ENCODE results near the gene GPC4. TPM values are rescaled to one million over a fixed set of nuclear protein-coding genes. Genes with fewer than 3 reads are reported as not detected.

GPC4 gene
- total RNA-seq (2021) (4.4 and 4.7 TPM in 2 replicates), Bru-seq, nascent RNA (percentile 39 among the genes with signal in this experiment), BruChase-seq, experiment 1, labeled RNA remaining after a 2-hour chase (percentile 31 among the genes with signal in this experiment), BruChase-seq, experiment 2, labeled RNA remaining after a 6-hour chase (percentile 39 among the genes with signal in this experiment)
- long read RNA-seq, full-length matches to known transcripts = 11 of 13 reads
- long read RNA-seq, partial matches to known transcripts = 0 of 13 reads
- long read RNA-seq, other reads (novel, unspliced or antisense) = 2 of 13 reads

GRCh38 chrX:133415276-133416105 is at the start of gene GPC4:
Gene GPC4 (minus strand): TSS chrX:133415489. CDS start chrX:133414965, 524 bp downstream.
- Histone ChIP-seq H4K20me1 (ENCODE audit: insufficient read depth) (no peaks in the 10 kb centered on the region), H3K9me3 (ENCODE audit: insufficient read depth, low read depth) (0 out of 2 replicates have a peak, but pooled peaks cover 3% of the 10 kb centered on the region), H3K4me1 (replicated peaks; ENCODE audit: insufficient read depth) (peaks cover 5% of the 10 kb centered on the region; the same call in 1 of the 2 replicates), H3F3A (ENCODE audit: insufficient read depth, low read depth) (no peaks in the 10 kb centered on the region), H3K27me3 (ENCODE audit: insufficient read depth, low read depth) (peaks cover 32% of the 10 kb centered on the region), H3K4me2 (peak within 1 kb of the TSS; percentile 98), H3K36me3 (ENCODE audit: low read depth) (no peaks in the 10 kb centered on the region), H2AFZ (peak within 1 kb of the TSS; percentile 81), H3K4me3 (peak within 1 kb of the TSS; percentile 76), H3K79me2 (ENCODE audit: low read depth) (no peaks in the 10 kb centered on the region), H3K9me2 (ENCODE audit: insufficient read depth) (no peaks in the 10 kb centered on the region), H3K27ac (no peak within 1 kb of the TSS)
- intact Hi-C loops (cut with micrococcal nuclease; ENCODE audit: unreplicated experiment) = loop anchor here (1.0 to 10.0 kb wide), 2 partner anchors 30 to 249 kb away; no protein-coding TSS in a partner anchor
- DNase-seq = peak in 1 of 2 experiments; percentile 49
- TF ChIP-seq EZH2 (IDR thresholded peaks at IDR 0.05; ENCODE audit: low read depth) (no peak), CTCF (conservative IDR thresholded peaks at IDR 0.05) (no peak)
- ChIA-PET CTCF (no interaction called here), POLR2A (ENCODE audit: unreplicated experiment) (no interaction called here)
- BruUV-seq (replicated peaks) = no TSS peak

- POLR2A ChIA-PET (ENCODE audit: unreplicated experiment) = no interaction called here
- Histone ChIP-seq H3K27me3 (ENCODE audit: insufficient read depth, low read depth) (no peaks in the 10 kb centered on the region), H3K79me2 (ENCODE audit: low read depth) (no peaks in the 10 kb centered on the region), H3K9me2 (ENCODE audit: insufficient read depth) (no peaks in the 10 kb centered on the region), H3F3A (ENCODE audit: insufficient read depth, low read depth) (no peaks in the 10 kb centered on the region), H3K9me3 (ENCODE audit: insufficient read depth, low read depth) (no peaks in the 10 kb centered on the region), H4K20me1 (ENCODE audit: insufficient read depth) (no peaks in the 10 kb centered on the region), H3K4me2 (no peak overlapping the region), H3K36me3 (ENCODE audit: low read depth) (no peaks in the 10 kb centered on the region), H3K4me3 (no peak overlapping the region), H3K27ac (no peak overlapping the region), H2AFZ (no peak overlapping the region), H3K4me1 (replicated peaks; ENCODE audit: insufficient read depth) (no peaks in the 10 kb centered on the region)
- DNase-seq = no peak
- TF ChIP-seq CTCF (conservative IDR thresholded peaks at IDR 0.05) (no peak), EZH2 (IDR thresholded peaks at IDR 0.05; ENCODE audit: low read depth) (no peak)
- CTCF ChIA-PET = no interaction called here
- intact Hi-C loops (cut with micrococcal nuclease; ENCODE audit: unreplicated experiment) = no loop called here
- no TSS peak for BruUV-seq (replicated peaks)
These were observed 45.9 kb upstream of the GPC4 start for GRCh38 chrX:133461231-133461630.

GRCh38 chrX:133454924-133455323 is 39.6 kb upstream of the GPC4 start:
- H3K27ac ChIP-seq = no peak overlapping the region
- H4K20me1 ChIP-seq (ENCODE audit: insufficient read depth) = no peaks in the 10 kb centered on the region
- no TSS peak for BruUV-seq (replicated peaks)
- no peaks in the 10 kb centered on the region for H3K79me2 ChIP-seq (ENCODE audit: low read depth)
- no peak for TF ChIP-seq EZH2 (IDR thresholded peaks at IDR 0.05; ENCODE audit: low read depth)
- TF ChIP-seq CTCF (conservative IDR thresholded peaks at IDR 0.05) = no peak
- intact Hi-C loops (cut with micrococcal nuclease; ENCODE audit: unreplicated experiment) = no loop called here
- no peaks in the 10 kb centered on the region for H3K9me2 ChIP-seq (ENCODE audit: insufficient read depth)
- no peak for DNase-seq
- H3K4me2 ChIP-seq = no peak overlapping the region
- no peaks in the 10 kb centered on the region for H3F3A ChIP-seq (ENCODE audit: insufficient read depth, low read depth)
- H2AFZ ChIP-seq = no peak overlapping the region
- H3K4me1 ChIP-seq (replicated peaks; ENCODE audit: insufficient read depth) = no peaks in the 10 kb centered on the region
- H3K9me3 ChIP-seq (ENCODE audit: insufficient read depth, low read depth) = no peaks in the 10 kb centered on the region
- H3K27me3 ChIP-seq (ENCODE audit: insufficient read depth, low read depth) = no peaks in the 10 kb centered on the region
- no peaks in the 10 kb centered on the region for H3K36me3 ChIP-seq (ENCODE audit: low read depth)
- POLR2A ChIA-PET (ENCODE audit: unreplicated experiment) = no interaction called here
- H3K4me3 ChIP-seq = no peak overlapping the region
- CTCF ChIA-PET = no interaction called here

Measured in PC-9 (cell line).